Hypothalamus (tissue), 51 donors: ENCODE data around the gene PQBP1.

ENCODE experiments used
- DNase-seq, 51 donors: peaks; one replicate each; lab custom pipeline; 2025; lab: John Stamatoyannopoulos, UW

PQBP1 gene

GRCh38 chrX:48899078-48899410 is 1.3 kb downstream of the PQBP1 start:
- no peak for DNase-seq

- no peak for DNase-seq
Measured at GRCh38 chrX:48901069-48901468, 3.3 kb downstream of the PQBP1 start.

GRCh38 chrX:48902135-48902534 is 4.4 kb downstream of the PQBP1 start:
- DNase-seq: no peak

- no peak for DNase-seq
Measured at GRCh38 chrX:48902776-48903175, 5.0 kb downstream of the PQBP1 start.

- no peak for DNase-seq
Measured at GRCh38 chrX:48903290-48903689, 5.6 kb downstream of the PQBP1 start.

- DNase-seq: no peak
Measured at GRCh38 chrX:48904180-48904579, 6.5 kb downstream of the PQBP1 start.

GRCh38 chrX:48904626-48905025 is 6.9 kb downstream of the PQBP1 start:
- no peak for DNase-seq

GRCh38 chrX:48905090-48905790 is 7.5 kb downstream of the PQBP1 start:
- DNase-seq: no peak

GRCh38 chrX:48908600-48908999 is 10.9 kb downstream of the PQBP1 start:
- DNase-seq: no peak

- DNase-seq: no peak
Measured at GRCh38 chrX:48909703-48910294, 12.1 kb downstream of the PQBP1 start.

GRCh38 chrX:48910926-48911411 is 13.2 kb downstream of the PQBP1 start:
- DNase-seq: no peak

- DNase-seq: peak; percentile 1 to 85 (median 67)
Measured at GRCh38 chrX:48911412-48912182, 13.9 kb downstream of the PQBP1 start, which contains the start of gene SLC35A2. Gene SLC35A2, minus strand, starts transcription at chrX:48911646. Its CDS starts 10 bp downstream, at chrX:48911636.

GRCh38 chrX:48913605-48914366 is 16.1 kb downstream of the PQBP1 start:
- no peak for DNase-seq

- no peak for DNase-seq
Measured at GRCh38 chrX:48914593-48915493, 17.1 kb downstream of the PQBP1 start.

- peak; percentile 5 to 91 (median 70) for DNase-seq
Measured at GRCh38 chrX:48917139-48918001, 19.6 kb downstream of the PQBP1 start.

GRCh38 chrX:48918301-48918642 is 20.5 kb downstream of the PQBP1 start:
- DNase-seq: no peak

- peak in 50 of 51 donors; percentile 8 to 85 (median 65) for DNase-seq
Measured at GRCh38 chrX:48918643-48919340, 21.1 kb downstream of the PQBP1 start, which contains the start of gene PIM2. Gene PIM2, minus strand, starts transcription at chrX:48919024. Its CDS starts 190 bp downstream, at chrX:48918834.

GRCh38 chrX:48919360-48919841 is 21.7 kb downstream of the PQBP1 start:
- DNase-seq: peak in 7 of 51 donors; percentile 15 to 41 (median 22)
